Measurements from ENCODE around the gene BMPER.

The BMPER gene

DNA sequence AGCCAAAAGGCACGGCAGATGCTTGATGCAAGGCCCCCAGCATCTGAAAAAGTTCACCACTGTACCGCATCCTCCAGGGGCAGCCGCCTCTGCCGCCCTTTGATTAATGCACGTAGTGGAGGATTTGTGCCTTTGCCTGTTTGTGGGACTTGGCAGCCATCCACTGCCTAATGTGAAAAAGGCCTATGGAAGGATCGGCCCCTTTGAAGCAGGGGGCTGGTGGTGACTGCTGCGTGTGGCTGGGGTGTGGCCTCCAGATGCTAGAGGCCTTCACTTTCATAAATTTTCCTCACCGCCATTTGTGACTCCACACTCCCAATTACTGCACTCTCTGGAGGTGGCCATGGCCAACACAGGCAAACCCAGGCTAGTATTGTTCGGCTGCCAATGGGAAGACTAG is 226.0 kb downstream of the BMPER start:
- in situ Hi-C loops (cut with HindIII; ENCODE audit: low sequenced_read_pairs): no loop called here

DNA sequence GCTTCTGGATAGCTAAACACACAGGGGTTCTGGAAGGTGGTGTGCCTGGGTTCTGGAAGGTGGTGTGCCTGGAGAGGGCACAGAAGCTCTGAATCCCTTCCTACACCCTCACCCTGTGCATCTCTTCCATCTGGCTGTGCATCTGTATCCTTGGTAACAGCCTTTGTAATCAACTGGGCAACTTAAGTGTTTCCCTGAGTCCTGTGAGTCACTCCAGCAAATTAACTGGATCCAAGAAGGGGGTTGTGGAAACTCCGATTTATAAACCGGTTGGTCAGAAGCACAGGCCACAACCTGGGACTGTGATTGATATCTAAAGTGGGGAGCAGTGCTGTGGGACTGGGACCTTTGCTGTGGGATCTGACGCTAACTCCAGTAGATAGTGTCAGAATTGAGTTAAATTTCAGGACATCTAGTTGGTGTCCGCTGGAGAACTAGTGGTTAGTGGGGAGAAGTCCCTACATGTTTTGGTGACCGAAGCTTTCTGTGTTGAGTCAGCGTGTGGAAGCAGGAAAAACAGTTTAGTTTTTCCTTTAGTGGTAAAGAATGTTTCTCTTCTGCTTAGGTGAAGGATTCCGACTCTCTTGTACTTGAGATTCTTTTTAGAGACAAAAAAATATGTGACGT is 228.1 kb downstream of the BMPER start:
- in situ Hi-C loops (cut with HindIII; ENCODE audit: low sequenced_read_pairs): no loop called here

DNA sequence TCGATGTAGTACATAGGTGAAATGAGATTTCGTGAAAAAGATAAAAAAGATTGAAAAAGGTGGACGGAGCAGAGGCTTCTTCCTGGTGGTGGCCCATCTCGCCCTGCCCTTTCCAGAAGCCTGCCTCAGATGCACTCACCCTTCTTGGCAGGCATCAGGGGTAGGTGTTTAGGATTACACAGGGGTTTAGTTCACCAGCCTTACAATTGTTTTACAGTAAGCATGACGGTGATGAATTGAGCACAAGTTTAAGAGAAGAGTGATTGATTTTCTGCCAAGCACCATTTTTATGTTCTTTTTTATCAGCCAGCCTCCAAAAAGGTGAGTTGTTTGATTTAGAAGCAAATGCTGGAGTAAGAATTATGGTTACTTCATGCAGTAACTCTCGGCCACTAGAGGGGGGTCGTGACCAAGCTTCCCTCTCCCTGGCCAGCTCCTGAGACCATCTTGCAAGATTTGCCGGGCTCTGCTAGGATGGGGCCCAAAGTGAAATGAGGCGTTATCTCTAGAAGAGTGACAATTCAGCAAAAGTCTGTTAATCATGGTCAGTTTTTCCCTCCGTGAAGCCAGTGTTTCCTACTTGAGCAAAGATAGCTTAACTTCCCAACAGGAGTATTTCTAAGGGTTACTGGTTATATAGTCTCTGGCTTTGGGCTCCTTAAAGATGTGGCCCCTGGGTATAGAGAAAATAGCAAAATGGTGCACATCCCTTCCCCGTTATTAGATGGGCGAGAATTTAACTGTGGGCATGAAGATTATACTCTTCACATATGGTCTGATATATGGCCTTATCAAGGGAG is 228.8 kb downstream of the BMPER start:
- in situ Hi-C loops (cut with HindIII; ENCODE audit: low sequenced_read_pairs): no loop called here

DNA sequence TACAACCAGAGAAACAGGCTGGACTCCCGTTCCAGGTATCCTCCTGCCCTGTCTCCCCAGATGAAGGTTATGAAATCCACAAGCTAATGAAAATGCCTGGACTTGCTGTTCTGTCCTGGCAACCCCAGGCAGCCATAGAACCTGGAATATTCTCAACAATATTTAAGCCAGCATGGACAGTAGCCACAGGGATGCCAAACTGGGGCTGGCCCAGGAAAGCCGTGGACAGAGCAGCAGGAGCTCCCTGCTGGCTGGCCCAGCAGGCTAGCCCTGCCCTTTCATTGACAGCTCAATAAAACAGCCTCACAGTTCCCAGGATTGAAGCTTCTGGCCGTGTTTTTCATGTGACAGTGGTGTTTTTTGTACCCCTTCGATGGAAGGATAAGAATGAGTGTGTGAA is 230.6 kb downstream of the BMPER start:
- in situ Hi-C loops (cut with HindIII; ENCODE audit: low sequenced_read_pairs): no loop called here

DNA sequence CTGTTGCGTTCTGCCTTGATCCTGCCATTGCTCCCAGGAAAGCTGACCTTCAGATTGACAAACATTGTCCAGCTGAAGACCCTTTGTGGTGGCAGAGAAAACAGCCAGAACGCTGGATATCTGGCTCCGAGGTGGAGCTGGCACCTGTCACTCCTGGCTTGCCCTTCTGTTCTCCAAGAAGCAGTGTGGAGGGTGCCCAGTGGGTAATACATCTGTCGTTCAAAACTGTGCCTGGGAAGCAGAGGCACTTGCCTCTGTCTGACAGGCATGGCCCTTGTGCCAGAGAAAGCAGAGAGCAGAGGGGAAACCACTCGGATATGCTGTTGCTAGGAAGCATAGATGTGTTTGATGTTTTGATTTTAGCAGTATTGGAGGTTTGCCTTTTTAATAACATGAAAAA is 231.4 kb downstream of the BMPER start:
- in situ Hi-C loops (cut with HindIII; ENCODE audit: low sequenced_read_pairs): no loop called here

DNA sequence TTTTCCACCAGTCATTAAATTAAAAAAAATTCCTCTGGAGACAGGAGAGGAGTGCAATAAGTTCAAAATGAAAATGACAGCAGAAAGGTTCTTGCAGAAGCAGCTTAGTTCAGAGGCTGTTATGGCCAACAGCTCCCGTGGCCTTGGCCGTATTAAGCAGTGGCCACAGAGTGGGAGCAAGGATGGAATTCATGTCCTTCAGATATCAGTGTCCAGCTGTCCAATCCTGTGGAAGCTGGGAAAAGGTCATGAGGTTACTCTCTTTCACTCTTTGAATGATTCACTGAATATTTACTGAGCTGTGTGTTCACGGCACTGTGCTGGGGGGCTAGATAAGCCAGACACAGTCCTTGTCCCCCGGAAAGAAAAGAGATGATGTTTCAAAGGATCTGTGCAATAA is 231.8 kb downstream of the BMPER start:
- in situ Hi-C loops (cut with HindIII; ENCODE audit: low sequenced_read_pairs): no loop called here

DNA sequence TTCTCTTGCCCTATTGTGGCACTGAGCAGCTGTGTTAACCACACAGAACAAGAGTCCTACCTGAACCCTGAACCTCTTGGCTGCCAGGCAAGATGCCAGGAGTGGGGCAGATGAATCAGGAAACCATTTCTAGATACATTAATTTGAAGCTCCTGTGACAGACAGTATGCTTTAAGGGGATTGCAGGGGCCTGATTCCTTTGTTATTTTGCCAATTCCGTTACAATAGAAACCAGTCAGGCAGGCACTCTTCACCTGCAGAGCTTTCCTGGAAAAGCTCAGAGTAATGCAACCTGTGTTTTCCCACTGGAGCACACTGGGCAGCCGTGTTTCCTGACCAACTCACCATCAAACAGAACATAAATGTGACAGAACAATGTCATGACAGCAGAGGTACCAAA is 233.1 kb downstream of the BMPER start:
- in situ Hi-C loops (cut with HindIII; ENCODE audit: low sequenced_read_pairs): no loop called here

DNA sequence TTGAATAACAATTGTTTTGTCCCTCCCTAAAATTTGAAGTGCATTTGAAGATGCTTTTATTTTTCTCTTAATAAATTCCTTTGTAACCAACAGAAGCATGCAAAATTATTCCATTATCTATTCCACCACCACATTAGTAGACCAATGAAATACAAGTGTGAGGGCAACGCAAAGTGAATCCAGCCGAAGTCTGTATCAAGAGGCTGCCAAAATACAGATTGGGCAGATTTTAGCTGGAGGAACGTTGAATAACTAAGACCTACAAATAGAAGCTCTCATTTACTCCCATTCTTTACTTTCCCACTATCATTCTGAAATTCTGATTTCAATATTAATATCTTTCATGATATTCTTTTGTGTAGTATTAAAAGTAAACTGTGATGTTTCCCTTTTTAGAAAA is 233.7 kb downstream of the BMPER start:
- in situ Hi-C loops (cut with HindIII; ENCODE audit: low sequenced_read_pairs): no loop called here

DNA sequence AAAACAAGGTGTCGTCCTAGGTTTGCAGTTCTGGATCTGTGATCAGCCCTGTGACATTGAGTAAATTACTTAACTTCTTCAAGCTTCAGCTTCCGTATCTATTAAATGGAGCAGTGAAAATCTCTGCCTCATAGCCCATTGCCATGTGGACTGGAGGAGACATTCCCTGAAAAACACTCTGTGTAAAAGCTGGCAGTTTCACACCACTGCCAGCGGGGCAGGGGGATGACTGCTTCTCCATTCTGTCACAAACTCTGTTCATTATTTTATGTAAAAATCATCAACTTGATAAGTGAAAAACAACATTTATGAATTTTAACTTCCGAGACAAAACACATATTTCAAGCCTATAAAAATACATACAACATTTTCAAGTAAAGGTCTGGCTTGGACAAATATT is 234.7 kb downstream of the BMPER start:
- in situ Hi-C loops (cut with HindIII; ENCODE audit: low sequenced_read_pairs): no loop called here

DNA sequence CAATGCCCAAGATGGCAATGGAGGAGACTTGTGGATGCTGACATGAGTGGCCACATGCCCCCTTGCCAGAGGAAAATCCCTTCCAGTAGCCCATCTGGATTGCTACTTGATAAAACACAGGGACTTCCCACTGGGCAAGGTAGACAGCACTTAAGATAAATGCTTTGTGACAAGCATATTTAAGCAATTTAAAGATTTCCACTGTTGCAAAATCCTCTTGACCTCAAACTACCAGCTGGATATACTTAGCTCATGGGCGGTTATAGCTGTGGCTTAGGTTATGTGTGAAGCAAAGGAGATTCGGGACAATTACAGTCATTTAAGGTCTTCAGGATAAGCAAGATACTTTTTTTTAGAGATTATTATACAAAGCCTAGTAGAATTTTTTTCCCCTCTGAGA is 238.1 kb downstream of the BMPER start:
- in situ Hi-C loops (cut with HindIII; ENCODE audit: low sequenced_read_pairs): no loop called here

DNA sequence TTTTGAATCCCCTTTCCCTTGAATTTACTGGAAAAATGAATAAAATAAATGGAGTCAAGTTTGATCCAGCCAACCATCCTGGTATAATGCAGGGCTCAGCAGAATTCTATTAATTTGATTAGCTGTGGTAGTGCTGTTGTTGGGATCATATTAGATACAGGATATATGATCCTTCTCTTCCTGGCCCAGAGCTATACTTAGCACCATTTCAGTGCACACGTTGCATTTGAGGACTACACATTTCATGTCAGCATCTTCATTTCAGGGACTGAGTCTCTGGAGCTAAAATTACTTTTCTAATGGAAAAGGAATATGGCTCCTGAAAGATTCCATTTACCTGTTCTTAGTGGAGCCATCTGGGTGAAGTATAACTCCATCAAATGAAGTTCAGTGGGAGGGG is 240.3 kb downstream of the BMPER start:
- in situ Hi-C loops (cut with HindIII; ENCODE audit: low sequenced_read_pairs): no loop called here

DNA sequence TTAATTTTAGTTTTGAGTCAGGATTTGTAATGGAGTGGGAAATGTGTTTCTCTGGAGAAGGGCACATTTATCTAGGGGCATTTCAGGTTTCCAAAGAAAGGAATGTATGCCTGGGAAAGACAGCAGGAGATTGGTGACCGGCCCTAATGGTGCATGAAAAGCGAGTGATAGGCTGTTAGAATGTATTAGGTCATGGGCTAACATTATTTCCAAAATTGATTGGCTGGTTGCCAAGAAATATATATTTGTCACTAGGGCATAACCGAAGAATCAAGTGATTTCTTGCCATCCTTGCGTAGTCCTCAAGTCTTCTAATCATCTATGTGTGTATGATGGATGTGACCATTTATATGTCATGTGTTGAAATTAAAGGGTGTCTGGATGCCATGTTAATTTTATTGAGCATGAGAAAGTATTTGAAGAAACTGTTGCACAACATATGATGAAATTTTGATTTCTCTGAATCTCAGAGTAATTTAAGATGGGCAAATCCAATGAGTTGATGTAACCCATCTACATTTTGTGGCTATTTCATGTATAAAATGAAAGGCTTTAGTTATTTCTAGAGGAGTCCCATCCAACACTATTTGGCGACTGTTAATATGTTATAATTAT is 248.4 kb downstream of the BMPER start:
- in situ Hi-C loops (cut with HindIII; ENCODE audit: low sequenced_read_pairs): no loop called here

DNA sequence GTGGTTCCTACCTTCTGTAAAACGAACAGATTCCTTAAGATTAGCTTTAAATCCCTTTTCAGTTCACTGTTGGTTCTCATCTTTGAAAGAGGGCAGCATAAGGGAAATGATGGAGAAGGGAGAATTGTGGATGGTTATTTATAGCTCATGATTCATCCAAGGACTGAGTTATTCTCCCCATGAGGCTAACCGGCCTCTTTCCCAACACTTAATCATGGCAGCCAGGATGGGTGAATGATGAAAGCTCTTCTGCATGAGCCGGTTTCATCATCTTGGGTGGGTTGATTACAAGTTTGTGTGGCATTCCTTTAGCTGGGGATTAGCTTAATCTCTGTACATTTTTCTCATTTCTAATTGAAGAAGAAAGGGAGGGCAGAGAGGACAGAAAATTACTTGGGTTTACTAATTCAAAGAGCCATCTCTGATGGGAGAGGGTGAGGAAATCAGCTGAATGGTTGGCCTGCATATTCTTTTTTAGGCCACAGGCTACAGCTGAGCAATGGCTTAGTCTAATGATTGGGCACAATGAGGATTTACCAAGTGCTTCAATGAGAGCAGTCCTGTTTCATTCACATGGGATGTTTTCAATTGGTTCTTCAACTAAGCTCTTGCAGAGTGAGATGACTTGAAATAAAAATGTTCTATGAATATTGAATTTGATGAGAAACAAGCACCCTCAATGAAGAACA is 250.0 kb downstream of the BMPER start:
- in situ Hi-C loops (cut with HindIII; ENCODE audit: low sequenced_read_pairs): no loop called here

DNA sequence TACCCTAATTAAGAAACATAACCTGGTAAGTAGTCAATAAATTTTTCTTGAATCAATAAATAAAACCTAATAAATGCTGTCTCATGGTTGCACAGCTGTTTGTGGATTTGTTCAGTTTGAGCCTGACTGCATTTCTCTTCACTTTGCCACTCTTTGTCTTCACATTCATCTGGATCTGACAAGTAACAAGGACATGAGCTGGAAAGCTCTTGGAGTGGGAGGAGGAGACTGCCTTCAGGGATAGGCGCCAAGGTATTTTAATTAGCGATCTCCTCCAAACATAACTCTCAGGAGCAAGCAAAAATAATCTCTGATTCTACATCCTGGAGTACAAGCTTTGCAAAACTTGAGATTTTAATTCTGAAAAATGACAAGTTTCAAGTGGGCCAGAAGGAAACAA is 251.0 kb downstream of the BMPER start:
- in situ Hi-C loops (cut with HindIII; ENCODE audit: low sequenced_read_pairs): no loop called here

DNA sequence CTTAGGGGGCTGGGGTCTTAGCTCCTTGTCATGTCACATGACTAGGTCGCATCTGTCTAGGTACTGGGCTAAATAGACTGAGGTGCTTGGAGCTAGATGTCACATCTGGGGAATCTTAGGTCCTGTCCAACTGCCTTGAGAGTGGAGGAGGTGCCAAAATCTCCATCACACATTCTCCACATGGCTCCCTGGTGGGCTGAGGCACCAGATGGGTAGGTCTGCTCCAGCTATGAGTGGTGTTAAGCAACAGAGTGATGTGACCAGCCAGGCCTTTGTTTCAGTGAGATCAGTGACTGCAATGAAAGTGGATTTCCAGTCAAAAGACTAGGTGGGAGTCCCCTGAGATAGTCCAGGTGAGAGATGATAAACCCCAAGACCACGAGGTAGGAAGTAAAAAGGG is 251.8 kb downstream of the BMPER start:
- in situ Hi-C loops (cut with HindIII; ENCODE audit: low sequenced_read_pairs): no loop called here

DNA sequence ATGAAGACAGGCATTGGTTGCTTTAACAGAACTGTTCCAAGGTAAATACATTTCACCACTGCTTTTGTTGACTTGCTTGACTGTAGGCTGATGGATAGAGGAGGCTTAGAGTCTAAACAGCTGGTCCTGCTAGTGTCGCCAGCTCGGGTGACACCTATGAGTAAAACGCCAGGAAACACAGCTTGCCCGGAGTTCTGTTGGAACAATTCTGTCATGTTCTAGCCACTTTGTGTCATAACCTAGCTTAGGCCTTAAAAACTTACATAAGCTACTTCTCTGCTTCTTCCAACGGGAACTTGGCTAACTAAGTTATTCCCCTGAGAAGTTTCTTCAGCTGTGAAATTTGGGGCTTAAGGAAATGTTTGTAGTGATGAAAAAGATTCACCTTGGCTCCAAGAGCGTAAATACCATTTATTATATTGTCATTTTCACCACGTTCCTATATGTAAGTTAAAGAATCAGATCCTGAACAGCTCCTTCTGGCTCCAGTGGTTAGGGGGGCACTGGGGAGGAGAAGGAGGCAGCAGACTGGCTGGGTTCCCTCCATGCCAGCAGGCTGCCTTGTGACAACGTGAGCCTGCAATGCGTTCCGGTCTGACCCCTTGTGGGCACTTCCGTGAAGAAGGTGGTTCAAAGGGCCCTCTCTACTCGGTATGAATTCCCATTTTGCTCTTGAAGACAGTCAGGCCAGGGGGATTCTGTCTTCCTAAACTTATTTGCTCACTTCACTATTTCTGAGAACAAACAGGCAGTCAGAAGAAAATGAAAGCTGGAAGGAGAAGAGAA is 253.2 kb downstream of the BMPER start:
- in situ Hi-C loops (cut with HindIII; ENCODE audit: low sequenced_read_pairs): no loop called here

DNA sequence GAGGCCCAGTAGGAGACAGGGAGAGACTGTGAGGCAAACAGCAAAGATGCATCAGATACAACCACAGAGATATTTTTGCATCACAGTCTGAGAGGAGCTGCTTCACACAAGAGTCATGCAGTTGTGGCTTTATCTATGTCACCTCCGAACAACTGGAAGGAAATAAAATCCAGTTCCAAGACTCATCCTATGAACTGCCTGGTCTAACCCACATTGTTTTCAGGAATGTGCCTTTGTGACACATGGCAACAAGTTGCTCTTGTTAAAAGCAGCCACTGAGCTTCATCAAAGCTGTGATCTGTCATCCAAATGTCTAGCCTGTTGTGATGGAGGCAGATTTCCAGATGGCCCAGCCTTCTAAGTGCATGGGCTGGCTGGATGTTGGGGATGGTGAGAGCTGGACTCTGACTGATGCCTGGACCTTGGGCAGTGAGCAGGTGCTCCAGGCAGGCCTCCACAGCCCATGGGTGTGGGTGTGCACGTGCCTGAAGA is 255.0 kb downstream of the BMPER start:
- in situ Hi-C loops (cut with HindIII; ENCODE audit: low sequenced_read_pairs): no loop called here

DNA sequence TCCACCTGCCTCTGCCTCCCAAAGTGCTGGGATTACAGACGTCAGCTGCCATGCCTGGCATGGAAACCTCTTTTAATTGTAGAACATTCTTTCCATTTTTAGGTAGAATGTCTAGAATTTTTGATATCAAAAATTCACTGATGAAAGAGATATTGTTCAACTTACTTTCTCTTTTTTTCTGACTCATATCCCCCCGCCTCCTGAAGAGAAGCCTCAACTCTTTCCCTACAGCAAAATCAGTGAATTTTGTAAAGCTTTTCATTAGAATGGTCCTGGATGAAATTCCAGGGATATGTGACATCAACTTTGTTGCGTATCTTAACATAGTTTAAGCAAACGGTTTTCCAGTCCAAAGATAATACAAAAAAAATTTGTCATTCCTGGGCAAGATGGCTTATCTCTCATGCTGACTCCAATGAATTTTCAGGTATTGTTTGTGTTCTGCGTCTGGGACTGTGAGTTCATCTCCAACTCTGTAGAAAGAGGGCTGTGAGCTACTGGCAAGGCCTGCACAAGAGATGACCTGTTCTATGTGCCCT is 256.8 kb downstream of the BMPER start:
- in situ Hi-C loops (cut with HindIII; ENCODE audit: low sequenced_read_pairs): no loop called here

DNA sequence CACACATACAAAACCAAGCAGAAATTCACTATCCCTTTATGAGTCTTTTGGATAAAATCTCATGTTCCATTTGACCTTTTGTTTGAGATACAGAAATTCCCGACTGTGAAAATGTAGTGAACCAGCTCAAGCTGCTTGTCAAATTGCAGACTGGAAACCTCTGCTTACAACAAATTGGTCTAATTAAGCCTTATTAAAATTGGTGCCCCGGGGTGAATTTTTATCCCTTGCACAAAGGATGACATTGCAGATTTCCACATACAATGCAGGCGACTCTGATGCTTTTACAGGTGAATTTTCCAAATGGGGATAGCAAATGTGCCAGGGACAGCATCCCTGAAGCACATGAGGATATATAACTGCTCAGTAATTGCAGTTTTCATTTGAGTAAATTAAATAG is 257.3 kb downstream of the BMPER start:
- in situ Hi-C loops (cut with HindIII; ENCODE audit: low sequenced_read_pairs): no loop called here

DNA sequence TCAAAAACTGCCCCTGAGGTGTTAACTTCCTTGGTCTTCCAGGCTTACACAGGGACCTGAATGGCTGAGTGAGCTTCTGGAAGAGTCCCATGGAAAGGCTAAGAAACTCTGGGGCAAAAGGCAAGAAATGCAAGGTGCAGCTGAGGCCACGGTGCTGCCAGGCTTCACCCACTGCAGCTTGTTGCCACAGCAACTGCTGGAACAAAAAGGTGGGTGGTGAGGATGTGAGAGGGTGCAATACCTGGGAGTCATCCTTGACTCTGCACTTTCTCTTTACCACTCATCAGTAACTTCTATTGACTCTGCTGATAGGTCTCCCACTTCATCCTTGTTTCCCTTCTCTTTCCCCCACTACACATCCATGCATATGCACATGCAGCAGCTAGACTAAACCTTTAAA is 258.6 kb downstream of the BMPER start:
- in situ Hi-C loops (cut with HindIII; ENCODE audit: low sequenced_read_pairs): no loop called here

DNA sequence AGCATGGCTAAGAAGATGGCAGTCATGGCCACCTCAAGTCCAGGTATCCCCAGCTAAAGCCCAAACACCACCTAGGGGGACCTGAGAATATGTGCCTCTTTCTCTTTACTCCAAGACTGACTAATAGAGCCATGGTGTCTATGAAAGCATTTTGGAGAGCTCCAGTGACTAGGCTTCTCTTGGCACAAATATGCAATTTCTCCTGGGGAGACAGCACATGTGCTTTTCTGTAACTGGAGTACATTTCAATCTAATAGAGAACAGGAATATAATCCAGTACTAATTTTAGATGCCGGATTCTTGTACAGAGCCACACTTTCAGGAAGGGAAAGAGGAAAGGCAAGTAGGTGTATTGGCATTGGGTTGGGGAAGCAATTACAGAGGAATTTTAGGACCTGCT is 260.1 kb downstream of the BMPER start:
- in situ Hi-C loops (cut with HindIII; ENCODE audit: low sequenced_read_pairs): no loop called here

Measured in DLD1 (cell line).